Fibroblast of lung (primary cell): ENCODE data around the gene ANP32B. TPM values are rescaled to one million over a fixed set of nuclear protein-coding genes. Genes with fewer than 3 reads are reported as not detected.

Experiments used
- DNase-seq, 2 donors: peaks; one replicate each; pipeline versions ENCODE4 v3.0.0 to v3.0.0-alpha.2; 2010; ENCODE audit warnings: low read depth in 2 of 2
- H2AFZ ChIP-seq: 2 replicates; pipeline ENCODE4 v1.5.1; 2012; ENCODE audit warnings: low read length, control low read depth, inconsistent platforms
- H3K27ac ChIP-seq: 2 replicates; pipeline ENCODE4 v1.5.1; 2011; ENCODE audit warnings: low read length, control low read depth; ENCODE audit not compliant: insufficient read depth
- H3K27me3 ChIP-seq: 2 replicates; pipeline ENCODE4 v1.5.1; 2011; ENCODE audit warnings: mild to moderate bottlenecking, low read length; ENCODE audit not compliant: control insufficient read depth, insufficient read depth
- H3K36me3 ChIP-seq: 2 replicates; pipeline ENCODE4 v1.5.1; 2011; ENCODE audit warnings: low read length; ENCODE audit not compliant: control insufficient read depth, insufficient read depth
- H3K4me1 ChIP-seq: 2 replicates; pipeline ENCODE4 v1.5.1; 2011; ENCODE audit warnings: low read length; ENCODE audit not compliant: control insufficient read depth, insufficient read depth; ENCODE audit errors: extremely low read depth
- H3K4me2 ChIP-seq: 2 replicates; pipeline ENCODE4 v1.5.1; 2011; ENCODE audit warnings: low read length, control low read depth; ENCODE audit not compliant: insufficient read depth; ENCODE audit errors: extremely low read depth
- H3K4me3 ChIP-seq, 4 experiments: fragments of 200-600 bp in 1 of 4; sonication (generic) in 1 of 4; replicated peaks in 1 of 4; 2 replicates each; pipeline ENCODE4 v1.5.1; 2011 to 2016; ENCODE audit warnings: low read length in 4 of 4, low read depth in 3 of 4, mild to moderate bottlenecking in 3 of 4, control low read depth in 2 of 4, inconsistent platforms in 1 of 4, mixed read lengths in 1 of 4; ENCODE audit not compliant: insufficient read depth in 1 of 4; ENCODE audit errors: control extremely low read depth in 1 of 4
- H3K79me2 ChIP-seq: 2 replicates; pipeline ENCODE4 v1.5.1; 2012; ENCODE audit warnings: mild to moderate bottlenecking, low read length, inconsistent platforms; ENCODE audit not compliant: control insufficient read depth, insufficient read depth
- H3K9ac ChIP-seq: 2 replicates; pipeline ENCODE4 v1.5.1; 2011; ENCODE audit warnings: mild to moderate bottlenecking, low read length, control low read depth; ENCODE audit not compliant: insufficient read depth
- H3K9me3 ChIP-seq: 2 replicates; pipeline ENCODE4 v1.5.1; 2012; ENCODE audit warnings: low read depth, low read length; ENCODE audit not compliant: control insufficient read depth, insufficient read depth
- H4K20me1 ChIP-seq: 2 replicates; pipeline ENCODE4 v1.5.1; 2011; ENCODE audit warnings: low read length; ENCODE audit not compliant: control insufficient read depth, insufficient read depth; ENCODE audit errors: extremely low read depth
- EZH2 ChIP-seq: IDR thresholded peaks from 2 replicates; pipeline ENCODE4 v1.5.1; 2012; ENCODE audit warnings: low read length, control low read depth, mild to moderate bottlenecking; ENCODE audit errors: missing control alignments
- polyA plus RNA-seq, 2 donors: library from polyadenylated mRNA; depleted of rRNA in 1 of 2; stranded (reverse) in 1 of 2; unstranded in 1 of 2; fragments of >200 nt; gene quantifications; 2 replicates each; pipeline ENCODE4 v1.2.1, GENCODE V29; 2011 to 2012; ENCODE audit warnings: missing spikeins in 1 of 2
- total RNA-seq: library from RNA; depleted of rRNA; stranded (reverse); fragments of >200 nt; gene quantifications from 2 replicates; pipeline ENCODE4 v1.2.1, GENCODE V29; 2014
- TF ChIP-seq, protein P1 (sequence below), 2 donors: IDR thresholded peaks in 1 of 2; conservative IDR thresholded peaks in 1 of 2; 1 replicate in 1 of 2; 2 replicates in 1 of 2; pipeline ENCODE4 v1.5.1; 2011 to 2012; ENCODE audit warnings: low read length in 2 of 2, control low read depth in 1 of 2, inconsistent platforms in 1 of 2, low read depth in 1 of 2, mild to moderate bottlenecking in 1 of 2

Gene ANP32B
- total and polyA plus RNA-seq, 2 donors (not counting 1 experiment from before 2014, with no cell fraction given): 16.7 to 62.0 TPM

DNA sequence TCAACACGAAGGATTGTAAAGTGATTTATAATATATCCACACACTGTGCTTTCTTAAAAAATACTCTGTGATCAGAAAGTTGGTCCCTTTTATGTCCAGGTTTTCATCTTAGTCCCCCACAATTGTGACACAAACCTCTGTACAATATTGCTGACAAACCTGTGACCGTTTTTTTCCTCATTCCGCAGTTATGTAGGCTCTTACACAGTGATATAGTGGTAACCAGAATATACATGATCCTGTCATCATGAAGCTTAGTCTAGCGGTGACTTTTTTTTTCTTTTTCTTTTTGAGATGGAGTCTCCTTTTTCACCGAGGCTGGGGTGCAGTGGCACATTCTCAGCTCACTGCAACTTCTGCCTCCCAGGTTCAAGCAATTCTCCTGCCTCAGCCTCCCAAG lies 8.7 kb downstream of the ANP32B start:
- Histone ChIP-seq H3K9ac (no peak overlapping the region), H2AFZ (no peak overlapping the region), H3K79me2 (peaks cover 91% of the 10 kb centered on the region), H3K4me2 (no peak overlapping the region), H4K20me1 (no peaks in the 10 kb centered on the region), H3K4me1 (peaks cover 8% of the 10 kb centered on the region), H3K27me3 (no peaks in the 10 kb centered on the region), H3K27ac (no peak overlapping the region), H3K9me3 (no peaks in the 10 kb centered on the region), H3K36me3 (no peaks in the 10 kb centered on the region), H3K4me3 (no peak overlapping the region)
- DNase-seq: no peak
- TF ChIP-seq, protein P1, sequence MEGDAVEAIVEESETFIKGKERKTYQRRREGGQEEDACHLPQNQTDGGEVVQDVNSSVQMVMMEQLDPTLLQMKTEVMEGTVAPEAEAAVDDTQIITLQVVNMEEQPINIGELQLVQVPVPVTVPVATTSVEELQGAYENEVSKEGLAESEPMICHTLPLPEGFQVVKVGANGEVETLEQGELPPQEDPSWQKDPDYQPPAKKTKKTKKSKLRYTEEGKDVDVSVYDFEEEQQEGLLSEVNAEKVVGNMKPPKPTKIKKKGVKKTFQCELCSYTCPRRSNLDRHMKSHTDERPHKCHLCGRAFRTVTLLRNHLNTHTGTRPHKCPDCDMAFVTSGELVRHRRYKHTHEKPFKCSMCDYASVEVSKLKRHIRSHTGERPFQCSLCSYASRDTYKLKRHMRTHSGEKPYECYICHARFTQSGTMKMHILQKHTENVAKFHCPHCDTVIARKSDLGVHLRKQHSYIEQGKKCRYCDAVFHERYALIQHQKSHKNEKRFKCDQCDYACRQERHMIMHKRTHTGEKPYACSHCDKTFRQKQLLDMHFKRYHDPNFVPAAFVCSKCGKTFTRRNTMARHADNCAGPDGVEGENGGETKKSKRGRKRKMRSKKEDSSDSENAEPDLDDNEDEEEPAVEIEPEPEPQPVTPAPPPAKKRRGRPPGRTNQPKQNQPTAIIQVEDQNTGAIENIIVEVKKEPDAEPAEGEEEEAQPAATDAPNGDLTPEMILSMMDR (conservative IDR thresholded peaks at IDR 0.05 in 1 of 2, IDR thresholded peaks at IDR 0.05 in 1 of 2; ENCODE audit: low read depth in 1 of 2, low read length in 2 of 2): no peak
- no peak for TF ChIP-seq EZH2

DNA sequence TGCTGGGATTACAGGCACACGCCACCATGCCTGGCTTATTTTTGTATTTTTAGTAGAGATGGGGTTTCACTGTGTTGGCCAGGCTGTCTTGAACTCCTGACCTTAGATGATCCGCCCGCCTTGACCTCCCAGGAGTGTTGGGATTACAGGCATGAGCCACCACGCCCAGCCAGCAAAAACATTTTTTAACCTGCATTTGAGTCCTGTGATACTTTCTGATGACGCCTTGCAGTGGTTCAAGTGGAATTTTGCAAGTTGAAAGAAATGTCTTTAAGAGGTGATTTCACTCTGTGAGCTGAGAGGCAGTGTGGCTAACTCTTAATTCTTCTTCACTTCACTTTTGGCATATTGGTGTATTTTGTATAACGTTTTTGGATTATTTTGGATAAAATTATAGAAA lies 9.1 kb downstream of the ANP32B start:
- Histone ChIP-seq H3K27ac (no peak overlapping the region), H3K9ac (no peak overlapping the region), H3K4me3 (no peak overlapping the region), H3K4me1 (peaks cover 8% of the 10 kb centered on the region), H3K4me2 (no peak overlapping the region), H3K79me2 (peaks cover 88% of the 10 kb centered on the region), H4K20me1 (no peaks in the 10 kb centered on the region), H2AFZ (no peak overlapping the region), H3K9me3 (no peaks in the 10 kb centered on the region), H3K36me3 (no peaks in the 10 kb centered on the region), H3K27me3 (no peaks in the 10 kb centered on the region)
- DNase-seq: no peak
- TF ChIP-seq, protein P1 (conservative IDR thresholded peaks at IDR 0.05 in 1 of 2, IDR thresholded peaks at IDR 0.05 in 1 of 2; ENCODE audit: low read depth in 1 of 2, low read length in 2 of 2): no peak
- TF ChIP-seq EZH2: no peak

DNA sequence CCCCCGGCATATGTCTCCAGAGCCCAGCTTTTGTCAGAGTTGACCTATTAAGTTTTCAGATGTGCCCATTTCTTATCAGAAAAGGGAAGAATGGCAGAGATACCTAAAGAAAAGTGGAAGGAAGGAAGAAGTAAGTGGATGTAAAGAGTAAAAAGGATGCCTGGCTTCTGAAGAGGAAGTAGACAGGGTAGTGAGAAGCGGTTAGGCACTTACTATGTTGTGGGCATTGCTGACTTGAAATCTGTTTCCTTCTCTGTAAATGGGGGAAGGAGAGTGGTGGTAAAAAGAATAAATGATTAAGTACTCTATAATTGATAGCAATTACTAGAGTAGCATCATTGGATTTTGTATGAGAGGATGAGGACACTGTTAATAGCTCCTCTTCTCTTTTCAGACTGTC lies 9.9 kb downstream of the ANP32B start:
- Histone ChIP-seq H3K36me3 (no peaks in the 10 kb centered on the region), H3K4me3 (no peak overlapping the region), H2AFZ (no peak overlapping the region), H3K9me3 (no peaks in the 10 kb centered on the region), H3K27me3 (no peaks in the 10 kb centered on the region), H3K79me2 (peaks cover 86% of the 10 kb centered on the region), H3K4me2 (no peak overlapping the region), H4K20me1 (no peaks in the 10 kb centered on the region), H3K4me1 (peaks cover 8% of the 10 kb centered on the region), H3K27ac (no peak overlapping the region), H3K9ac (no peak overlapping the region)
- no peak for TF ChIP-seq EZH2
- TF ChIP-seq, protein P1 (conservative IDR thresholded peaks at IDR 0.05 in 1 of 2, IDR thresholded peaks at IDR 0.05 in 1 of 2; ENCODE audit: low read depth in 1 of 2, low read length in 2 of 2): no peak
- DNase-seq: no peak
